ENCODE measurements around the gene C1orf167. TPM values are rescaled to one million over a fixed set of nuclear protein-coding genes. Genes with fewer than 3 reads are reported as not detected.

Gene C1orf167
- total and polyA plus RNA-seq, 2 of the 8 experiments (the other 6 are each of a cell fraction or from before 2014, with no cell fraction given) = 0.70 to 1.3 TPM

GRCh38 chr1:11836955-11837766 lies 75.2 kb downstream of the C1orf167 start:
- no peak for FAIRE-seq

More at GRCh38 chr1:11836955-11837766, 75.2 kb downstream of the C1orf167 start:
- Histone ChIP-seq H3K4me1 (replicated peaks in 1 of 4; ENCODE audit: control insufficient read depth in 3 of 4, insufficient read depth in 4 of 4, low read length in 3 of 4) (no peaks in the 10 kb centered on the region), H3K4ac (replicated peaks; ENCODE audit: insufficient read length, low read depth, low read length) (no peak overlapping the region), H2AFZ (ENCODE audit: low read length) (no peak overlapping the region), H2BK15ac (ENCODE audit: low read length) (no peak overlapping the region), H2BK12ac (ENCODE audit: low read depth, low read length) (no peak overlapping the region), H3K36me3 (ENCODE audit: control insufficient read depth in 2 of 4, insufficient read depth in 4 of 4, low read length in 3 of 4) (peaks cover 50 to 89% (median 82%) of the 10 kb centered on the region in 4 experiments), H4K91ac (replicated peaks; ENCODE audit: insufficient read length, low read length) (no peak overlapping the region), H3K23me2 (ENCODE audit: low read depth, low read length) (no peaks in the 10 kb centered on the region), H3K27me3 (replicated peaks in 1 of 4; ENCODE audit: control insufficient read depth in 3 of 4, extremely low read depth in 1 of 4, insufficient read depth in 3 of 4, low read length in 3 of 4) (no peaks in the 10 kb centered on the region), H3K56ac (replicated peaks; ENCODE audit: insufficient read length, low read depth, low read length) (no peak overlapping the region), H2BK5ac (ENCODE audit: low read depth, low read length) (no peak overlapping the region), H3K79me1 (ENCODE audit: low read depth, low read length) (no peaks in the 10 kb centered on the region), H2AK5ac (ENCODE audit: low read depth, low read length) (no peak overlapping the region), H4K8ac (ENCODE audit: extremely low read depth, insufficient read depth, low read length) (no peak overlapping the region), H2BK120ac (replicated peaks; ENCODE audit: low read depth, low read length) (no peak overlapping the region), H3K79me2 (ENCODE audit: control insufficient read depth in 1 of 2, insufficient read depth in 2 of 2, low read length in 2 of 2) (no peaks in the 10 kb centered on the region), H3K4me2 (ENCODE audit: insufficient read depth in 1 of 2, low read depth in 2 of 2, low read length in 2 of 2) (no peak overlapping the region), H3K23ac (ENCODE audit: insufficient read length) (no peak overlapping the region), H2BK20ac (ENCODE audit: low read length) (no peak overlapping the region), H3K18ac (ENCODE audit: extremely low read depth, low read length) (no peak overlapping the region), H3K9ac (replicated peaks in 1 of 4; ENCODE audit: extremely low read depth in 1 of 4, low read depth in 3 of 4, low read length in 3 of 4) (no peak overlapping the region), H3K14ac (ENCODE audit: insufficient read length) (no peak overlapping the region), H4K20me1 (replicated peaks in 1 of 2; ENCODE audit: control insufficient read depth in 1 of 2, insufficient read depth in 2 of 2, low read length in 2 of 2) (peaks cover 15 to 25% of the 10 kb centered on the region in 2 experiments), H3K27ac (ENCODE audit: low read depth, low read length) (no peak overlapping the region), H3K4me3 (ENCODE audit: extremely low read depth in 1 of 4, insufficient read depth in 2 of 4, low read depth in 3 of 4, low read length in 4 of 4) (no peak overlapping the region), H4K5ac (ENCODE audit: insufficient read length, low read depth, low read length) (no peak overlapping the region), H3K9me3 (ENCODE audit: insufficient read depth in 2 of 2, low read depth in 1 of 2, low read length in 1 of 2) (no peaks in the 10 kb centered on the region)
- POLR2A ChIA-PET (ENCODE audit: partially characterized antibody) = interaction anchor here (1.3 to 8.1 kb wide), 4 partner anchors 11 to 71 kb away, joined by 4 to 72 read pairs (median 4); partner anchors contain the start of gene NPPA
- CTCF ChIA-PET (ENCODE audit: partially characterized antibody) = interaction anchor here (0.7 to 8.8 kb wide), 25 partner anchors 10 to 302 kb away, joined by 3 to 67 read pairs (median 5); partner anchors contain the start of gene NPPA
- DNase-seq (ENCODE audit: low read depth in 1 of 2, low spot score in 2 of 2) = no peak
- TF ChIP-seq POLR2AphosphoS5 (IDR thresholded peaks at IDR 0.05; ENCODE audit: low read depth, low read length) (no peak), MAFK (IDR thresholded peaks at IDR 0.05; ENCODE audit: low read depth, low read length) (no peak), MAX (IDR thresholded peaks at IDR 0.05) (no peak), SUZ12 (IDR thresholded peaks at IDR 0.05; ENCODE audit: low read length) (no peak), SIRT6 (IDR thresholded peaks at IDR 0.05; ENCODE audit: low read length) (no peak), POU5F1 (IDR thresholded peaks at IDR 0.05; ENCODE audit: low read depth, low read length) (no peak)
- TF ChIP-seq, protein P1, sequence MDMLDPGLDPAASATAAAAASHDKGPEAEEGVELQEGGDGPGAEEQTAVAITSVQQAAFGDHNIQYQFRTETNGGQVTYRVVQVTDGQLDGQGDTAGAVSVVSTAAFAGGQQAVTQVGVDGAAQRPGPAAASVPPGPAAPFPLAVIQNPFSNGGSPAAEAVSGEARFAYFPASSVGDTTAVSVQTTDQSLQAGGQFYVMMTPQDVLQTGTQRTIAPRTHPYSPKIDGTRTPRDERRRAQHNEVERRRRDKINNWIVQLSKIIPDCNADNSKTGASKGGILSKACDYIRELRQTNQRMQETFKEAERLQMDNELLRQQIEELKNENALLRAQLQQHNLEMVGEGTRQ (IDR thresholded peaks at IDR 0.05; ENCODE audit: low read length) = no peak
- 92% methylated on average over 36 of the region's 36 CpGs; no CpG with 5 or more reads in 1 of the 2 experiments for WGBS, 2 experiments (ENCODE audit: extremely low coverage in 1 of 2, insufficient coverage in 1 of 2, insufficient read length in 1 of 2, insufficient replicate concordance in 2 of 2, low coverage in 1 of 2, low lambda C conversion rate in 2 of 2, missing lambda C conversion rate in 1 of 2)
